Amniotic stem cell (primary cell): Measurements from ENCODE around the gene EIF2AK3.

Source experiments
- DNase-seq: peaks from one replicate; lab custom pipeline; 2025; lab: John Stamatoyannopoulos, UW

Gene EIF2AK3

GRCh38 chr2:88540346-88540745, 86.9 kb downstream of the EIF2AK3 start:
- DNase-seq = peak; percentile 6

GRCh38 chr2:88538362-88538917, 88.8 kb downstream of the EIF2AK3 start:
- DNase-seq = no peak

GRCh38 chr2:88537640-88538039, 89.6 kb downstream of the EIF2AK3 start:
- no peak for DNase-seq

- DNase-seq = no peak
Observed at GRCh38 chr2:88530081-88530480, 97.2 kb downstream of the EIF2AK3 start.

GRCh38 chr2:88521445-88522073, 105.7 kb downstream of the EIF2AK3 start:
- DNase-seq = no peak

GRCh38 chr2:88517759-88518201, 109.5 kb downstream of the EIF2AK3 start:
- DNase-seq = no peak
